GM19043 (cell line): Measurements from ENCODE around the gene CLPSL1.

Source experiments
- ATAC-seq: cut with Tn5 transposase; IDR thresholded peaks from one replicate; pipeline ENCODE4 v1.9.1; 2021; ENCODE audit warnings: low read depth; ENCODE audit not compliant: unreplicated experiment

The CLPSL1 gene

DNA sequence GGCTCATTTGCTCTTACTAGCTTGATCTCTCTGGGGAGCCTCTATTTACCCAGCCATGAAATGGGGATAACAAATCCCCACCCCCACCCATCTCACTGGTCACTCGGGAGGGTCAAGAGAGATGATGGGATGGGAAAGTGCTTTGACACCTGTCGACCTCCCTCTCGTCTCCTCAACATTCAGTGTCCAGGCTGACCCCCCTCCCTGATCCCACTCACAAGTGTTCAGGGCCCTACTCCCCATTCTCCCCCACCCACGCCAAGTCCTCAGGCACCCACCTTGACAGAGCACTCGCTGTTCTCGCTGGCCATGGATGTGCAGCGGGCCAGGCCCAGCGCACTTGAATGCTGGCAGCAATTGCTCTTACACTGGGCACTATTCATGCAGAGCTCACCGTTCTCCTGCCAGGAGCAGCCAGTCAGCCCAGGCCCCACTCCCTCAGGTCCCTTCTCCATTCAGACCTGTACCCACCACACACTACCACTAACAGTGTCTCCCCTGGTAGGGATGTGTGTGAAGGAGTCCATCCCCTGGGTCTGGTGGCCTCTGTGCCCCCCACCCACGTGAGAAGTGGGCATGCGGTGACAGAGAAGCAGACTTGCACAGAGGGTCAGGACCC, 14.7 kb downstream of the CLPSL1 start:
- ATAC-seq, result no peak

DNA sequence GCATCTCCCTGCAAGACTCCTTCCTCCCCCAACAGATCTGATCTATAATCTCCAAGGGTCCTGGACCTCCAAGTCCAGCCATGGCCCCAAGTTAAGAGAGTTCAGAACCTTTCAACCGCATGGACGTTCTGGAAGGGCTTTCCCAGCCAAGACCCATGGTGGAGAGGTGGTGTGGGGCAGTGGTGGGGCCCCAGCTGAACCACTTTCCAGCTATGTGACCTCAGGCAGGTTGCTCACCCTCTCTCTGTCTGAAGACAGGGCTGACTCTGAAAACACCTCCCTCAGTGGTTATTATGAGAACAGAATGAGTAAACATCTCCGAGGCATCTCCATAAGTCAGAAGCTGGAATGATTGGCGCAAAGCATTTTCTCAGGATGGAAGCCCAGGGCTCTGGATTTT, 15.4 kb downstream of the CLPSL1 start:
- no peak for ATAC-seq

DNA sequence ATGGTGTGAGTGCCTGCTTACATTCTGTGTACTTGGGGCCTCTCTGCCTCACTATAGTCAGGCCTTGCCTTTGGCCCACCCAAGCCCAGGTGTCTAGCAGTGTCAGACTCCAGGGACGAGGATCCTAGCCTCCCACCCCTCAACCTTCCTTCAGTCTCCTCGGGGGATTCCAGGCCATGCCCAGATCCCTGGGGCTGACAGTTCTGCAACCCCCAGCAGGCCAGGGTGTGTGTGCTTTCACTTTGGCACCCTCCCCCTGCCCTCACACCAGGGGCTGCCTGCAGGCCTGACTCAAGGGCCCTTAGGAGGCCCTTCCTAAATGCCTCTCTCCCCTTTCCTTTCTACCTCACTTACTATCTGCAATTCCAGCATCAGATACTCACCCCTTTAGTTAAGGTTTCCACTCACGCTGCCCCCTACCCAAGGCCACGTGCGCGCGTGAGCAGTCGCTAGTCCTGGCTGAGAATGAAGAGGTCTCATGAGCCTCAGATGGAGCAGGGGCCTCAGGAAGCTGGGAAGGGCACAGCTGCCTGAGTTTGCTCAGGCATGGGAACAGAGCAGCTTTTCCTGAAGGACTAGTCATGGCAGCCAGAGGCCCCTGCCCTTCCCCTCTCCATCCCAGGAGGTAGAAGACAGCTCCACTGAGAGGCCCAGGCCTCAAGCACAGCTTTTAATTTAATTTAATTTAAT, 17.2 kb downstream of the CLPSL1 start:
- no peak for ATAC-seq

DNA sequence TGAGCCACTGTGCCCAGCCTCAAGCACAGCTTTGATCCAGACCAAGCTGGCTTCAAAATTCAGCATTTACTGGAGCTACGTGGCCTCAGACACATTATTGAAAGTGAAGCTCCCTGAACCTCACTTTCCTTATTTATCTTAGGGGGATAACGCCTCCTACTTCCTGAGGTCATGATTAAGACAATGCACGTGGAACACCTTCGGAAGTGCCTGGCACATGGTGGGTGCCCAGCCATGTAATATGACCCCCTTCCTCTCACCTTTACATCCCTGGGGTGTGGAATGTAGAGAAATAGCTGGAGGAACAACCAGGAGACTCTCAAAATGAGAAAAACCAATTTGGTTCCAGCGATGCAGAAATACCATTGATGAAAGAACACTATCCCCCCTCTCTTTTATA, 17.9 kb downstream of the CLPSL1 start:
- ATAC-seq, result no peak

DNA sequence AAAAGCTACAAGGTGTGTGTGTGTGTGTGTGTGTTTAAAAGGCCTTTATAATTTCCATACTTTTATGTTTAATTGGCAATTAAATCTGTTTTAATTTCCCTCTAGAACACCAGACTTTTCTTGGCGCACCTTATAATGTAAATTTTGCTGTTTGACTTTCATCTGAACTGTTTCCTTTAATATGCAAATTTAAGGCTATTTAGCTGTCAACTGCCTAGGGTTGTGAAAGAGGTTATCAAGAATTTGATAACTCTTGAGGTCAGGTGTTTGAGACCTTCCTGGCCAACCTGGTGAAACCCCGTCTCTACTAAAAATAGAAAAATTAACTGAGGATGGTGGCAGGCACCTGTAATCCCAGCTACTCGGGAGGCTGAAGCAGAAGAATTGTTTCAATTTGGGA, 20.3 kb downstream of the CLPSL1 start:
- ATAC-seq, result no peak

DNA sequence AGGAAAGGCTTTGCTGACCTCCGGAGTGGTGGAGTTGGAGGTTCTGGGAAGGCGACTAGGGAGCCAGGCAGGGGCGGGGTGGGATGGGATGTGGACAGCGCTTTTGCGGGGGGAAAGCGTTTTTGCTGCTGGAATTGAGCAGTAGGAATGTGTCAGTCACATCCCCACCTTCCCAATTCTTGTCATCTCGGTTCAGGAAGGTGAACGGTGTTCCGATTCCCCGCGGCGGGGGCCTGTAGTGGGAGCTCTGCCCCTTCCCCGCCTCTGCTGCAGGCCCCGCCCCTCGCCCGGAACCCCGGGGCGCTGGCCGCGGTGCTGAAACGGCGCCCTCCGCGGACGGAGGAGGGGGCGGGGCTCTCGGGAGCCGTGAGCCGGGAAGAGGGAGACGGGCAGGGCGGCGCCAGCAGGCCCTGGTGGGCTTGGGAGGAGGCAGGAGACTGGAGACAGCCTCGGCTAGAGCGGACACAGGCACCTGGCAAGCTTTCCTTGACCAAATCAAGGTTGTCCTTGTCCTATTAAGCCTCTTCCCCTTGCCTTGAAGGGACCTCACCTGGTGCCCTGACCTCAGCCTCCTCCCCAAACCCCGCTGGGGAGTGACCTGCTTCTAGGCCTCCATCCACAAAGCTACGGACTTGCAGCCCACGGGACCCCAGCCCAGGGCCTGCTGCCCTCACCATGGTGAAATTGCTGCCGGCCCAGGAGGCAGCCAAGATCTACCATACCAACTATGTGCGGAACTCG, 24.3 kb downstream of the CLPSL1 start, which contains the start of gene LHFPL5:
Gene LHFPL5, plus strand, starts transcription at position 357 of the 741 bp plus-strand sequence. Its CDS starts 319 bp downstream, at position 676.
- no peak for ATAC-seq

DNA sequence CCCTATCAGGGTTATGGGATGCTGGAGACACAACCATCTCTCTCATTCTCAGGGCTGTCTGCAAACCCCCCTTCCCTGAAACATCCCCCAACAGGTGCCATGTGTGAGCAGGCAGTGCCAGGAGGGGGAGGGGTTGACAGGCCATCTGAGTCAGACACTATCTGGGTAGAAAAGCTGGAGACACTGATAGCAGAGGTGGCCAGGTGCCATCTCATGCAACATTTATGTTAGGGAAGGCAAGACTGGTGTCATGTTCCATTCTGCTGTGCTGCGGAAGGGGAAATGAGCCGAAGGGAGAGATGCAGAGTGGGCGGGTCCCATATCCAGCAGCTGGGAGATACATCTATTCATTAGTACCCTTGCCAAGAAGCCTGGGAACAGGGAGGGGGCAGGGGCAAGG, 27.9 kb downstream of the CLPSL1 start:
- no peak for ATAC-seq

DNA sequence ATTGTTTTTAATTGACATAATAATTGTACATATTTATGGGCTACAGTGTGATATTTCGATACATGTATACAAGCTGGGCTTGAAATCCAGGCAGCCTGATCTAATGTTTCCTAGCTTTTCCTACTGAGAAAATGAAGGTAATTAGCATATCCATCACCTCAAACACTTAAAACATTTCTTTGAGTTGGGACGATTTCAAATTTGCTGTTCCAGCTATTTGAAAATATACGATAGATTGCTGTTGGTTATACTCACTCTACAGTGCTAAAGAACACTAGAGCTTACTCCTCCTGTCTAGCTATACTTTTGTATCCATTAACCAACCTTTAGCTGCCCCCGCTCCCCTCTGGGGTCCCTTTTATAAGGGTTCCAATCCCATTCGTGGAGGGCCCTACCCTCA, 29.0 kb downstream of the CLPSL1 start:
- ATAC-seq, result no peak

DNA sequence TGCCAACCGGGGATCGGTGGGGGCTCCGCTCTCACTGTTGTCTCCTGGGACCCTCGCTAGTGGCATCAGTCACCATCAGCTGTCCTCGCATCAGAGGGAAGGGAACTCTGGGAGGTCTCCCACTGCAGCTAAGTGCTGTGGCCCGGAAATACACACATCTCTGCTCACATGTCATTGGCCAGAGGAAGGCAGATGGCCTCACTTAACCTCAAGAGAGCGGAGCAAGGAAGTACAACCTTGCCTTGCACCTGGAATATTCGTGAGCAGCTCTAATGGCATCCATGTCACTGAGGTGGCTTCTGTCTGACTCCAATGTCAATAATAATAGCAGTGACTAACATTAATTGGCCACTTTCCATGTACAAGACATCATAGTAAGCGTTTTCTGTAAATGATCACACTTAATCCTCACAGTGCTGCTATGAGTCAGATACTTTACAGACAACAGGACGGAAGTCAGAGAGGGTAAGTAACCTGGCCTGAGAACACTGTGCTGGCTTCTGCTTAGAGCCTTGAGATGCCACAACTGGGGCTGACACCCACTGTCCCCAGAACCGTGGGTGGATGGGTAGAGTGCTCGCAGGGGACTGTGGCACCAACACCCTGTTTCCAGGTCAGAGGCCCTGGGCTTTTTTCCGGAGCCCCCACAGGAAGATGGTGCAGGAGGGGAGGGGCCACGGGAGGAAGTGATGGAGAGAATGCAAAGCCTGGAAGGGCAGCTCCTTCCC, 30.3 kb downstream of the CLPSL1 start:
- no peak for ATAC-seq

DNA sequence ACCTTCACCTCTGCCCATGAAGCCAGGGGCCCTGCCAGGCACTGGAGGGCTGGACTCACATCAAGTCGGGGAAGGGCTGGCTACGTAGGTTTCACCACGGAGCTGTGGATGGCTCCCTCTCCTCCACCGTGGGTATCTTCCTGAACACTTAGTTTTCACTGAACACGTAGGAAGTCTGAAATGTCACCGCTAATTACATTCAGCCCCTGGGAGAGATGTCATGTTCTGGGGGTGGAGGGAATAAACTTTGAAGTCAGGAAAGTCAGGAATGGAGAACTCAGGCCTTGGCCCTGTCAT, 30.8 kb downstream of the CLPSL1 start:
- ATAC-seq, result no peak

DNA sequence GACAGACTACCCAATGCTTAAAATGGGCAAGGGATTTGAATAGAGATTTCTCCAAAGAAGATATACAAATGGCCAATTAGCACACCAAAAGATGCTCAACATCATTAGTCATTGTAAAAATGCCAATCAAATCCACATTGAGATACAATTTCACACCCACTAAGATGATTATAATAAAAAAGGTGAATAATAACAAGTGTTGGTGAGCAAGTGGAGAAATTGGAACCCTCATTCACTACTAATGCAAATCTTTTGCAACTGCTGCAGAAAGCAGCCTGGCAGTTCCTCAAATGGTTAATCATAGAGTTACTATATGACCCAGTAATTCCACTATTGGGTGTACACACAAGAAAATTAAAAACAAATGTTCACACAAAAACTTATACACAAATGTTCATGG, 36.7 kb downstream of the CLPSL1 start:
- no peak for ATAC-seq

DNA sequence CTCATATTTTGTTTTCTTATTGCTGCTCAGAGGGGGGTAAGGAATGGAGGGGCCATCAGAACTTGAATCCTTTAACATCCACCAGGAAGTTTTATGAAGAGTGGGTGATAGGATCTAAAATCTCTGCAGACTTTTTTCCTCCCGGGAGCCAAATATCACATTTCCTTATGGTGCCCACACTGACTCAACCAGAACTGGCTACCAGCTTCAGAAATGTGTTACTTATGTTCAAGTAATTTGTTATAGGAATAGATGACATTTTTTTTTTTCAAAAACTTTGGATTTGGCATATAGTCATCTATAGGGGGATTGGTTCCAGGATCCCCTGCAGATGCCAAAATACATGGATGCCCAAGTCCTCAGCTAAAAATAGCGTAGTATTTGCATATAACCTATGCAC, 42.8 kb downstream of the CLPSL1 start:
- no peak for ATAC-seq

DNA sequence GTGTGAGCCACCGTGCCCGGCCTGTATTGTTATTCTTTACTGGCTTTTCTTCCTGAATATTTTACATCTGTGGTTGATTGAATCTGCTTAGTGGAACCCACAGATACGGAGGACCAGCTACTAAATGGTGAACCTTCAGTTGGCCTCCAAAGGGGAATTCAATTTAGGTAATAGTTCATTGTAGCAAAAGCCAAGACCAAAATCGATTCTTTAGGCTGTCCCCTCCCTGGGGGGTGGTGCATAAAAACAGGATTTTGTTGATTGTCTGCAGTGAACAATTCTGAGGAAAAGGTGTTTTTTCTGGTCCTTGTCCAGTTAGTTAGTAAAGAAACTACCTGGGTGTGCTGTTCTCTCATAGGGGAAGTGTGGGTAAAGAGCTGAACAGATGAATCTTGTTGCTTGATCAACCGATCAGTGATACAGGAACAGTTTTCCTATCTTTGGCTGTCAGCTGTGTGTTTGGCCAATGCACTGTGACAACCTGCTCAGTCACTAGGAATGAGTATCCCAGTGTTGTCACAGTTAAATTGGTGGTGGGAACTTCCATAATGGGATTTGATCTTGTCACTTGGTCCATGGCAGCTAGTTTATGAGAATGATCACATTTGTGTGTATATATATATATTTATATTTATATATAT, 43.9 kb downstream of the CLPSL1 start:
- ATAC-seq, result no peak

DNA sequence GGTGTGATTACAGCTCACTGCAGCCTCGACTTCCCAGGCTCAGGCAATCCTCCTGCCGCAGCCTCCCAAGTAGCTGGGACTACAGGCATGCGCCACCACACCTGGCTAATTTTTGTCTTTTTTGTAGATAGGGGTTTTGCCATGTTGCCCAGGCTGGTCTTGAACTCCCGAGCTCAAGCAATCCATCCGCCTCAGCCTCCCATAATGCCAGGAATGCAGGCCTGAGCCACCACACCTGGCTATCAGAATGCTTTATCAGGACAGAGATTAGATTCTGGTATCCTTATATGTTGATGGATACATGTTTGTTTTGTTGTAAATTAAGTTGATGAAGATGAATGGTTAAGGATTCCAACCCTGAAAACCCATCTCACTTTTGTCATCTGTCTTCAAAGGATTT, 48.5 kb downstream of the CLPSL1 start:
- no peak for ATAC-seq

DNA sequence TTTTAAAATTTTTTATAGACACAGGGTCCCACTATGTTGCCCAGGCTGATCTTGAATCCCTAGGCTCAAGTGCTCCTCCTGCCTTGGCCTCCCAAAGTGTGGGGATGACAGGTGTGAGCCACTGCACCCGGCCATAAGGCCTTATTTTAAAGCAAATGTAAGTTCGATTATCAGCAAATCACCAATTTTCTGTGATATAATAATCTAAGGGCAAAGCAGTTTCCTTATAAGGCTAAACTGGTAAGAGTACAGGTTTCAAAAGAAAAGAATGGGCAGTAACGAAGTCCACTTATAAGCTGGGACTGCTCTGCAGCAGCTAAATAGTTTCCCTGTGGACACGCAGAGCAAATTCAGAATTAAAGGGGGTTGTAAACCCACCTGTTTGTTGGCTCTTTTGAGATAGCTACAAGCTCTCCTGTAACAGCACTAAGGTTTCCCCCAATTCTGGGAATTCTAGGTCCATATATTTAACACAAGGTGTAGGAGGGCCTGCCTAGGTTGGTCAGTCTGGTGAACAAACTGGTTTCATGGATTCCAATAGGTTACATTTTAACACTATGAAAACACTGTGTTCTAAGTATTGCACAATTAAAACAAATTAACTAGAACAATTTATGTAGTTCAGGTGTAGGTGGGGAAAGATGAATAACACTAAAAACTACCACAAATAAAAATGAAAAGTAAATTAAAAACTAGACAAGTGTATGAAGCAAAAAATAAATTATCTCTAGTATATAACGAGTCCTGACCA, 50.6 kb downstream of the CLPSL1 start:
- ATAC-seq, result no peak

DNA sequence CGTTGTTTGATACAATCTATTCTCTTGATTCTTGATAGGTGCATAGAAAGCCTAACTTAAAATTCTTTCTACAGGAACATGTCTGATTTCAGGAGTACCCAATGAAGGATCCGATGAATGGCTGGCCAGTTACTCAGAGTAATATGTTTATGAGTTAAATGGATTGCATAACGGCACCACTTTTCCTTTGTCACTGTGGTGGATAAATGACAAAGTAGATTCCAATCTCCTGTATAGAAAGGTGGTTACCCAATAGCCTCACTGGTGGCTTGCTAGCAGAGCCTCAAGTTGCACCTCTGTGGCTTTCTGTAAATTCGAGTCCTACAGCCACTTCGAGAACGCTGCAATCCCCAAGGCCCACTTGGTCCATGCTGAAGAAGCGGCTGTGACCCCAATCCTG, 52.7 kb downstream of the CLPSL1 start:
- no peak for ATAC-seq
